ENCODE data around the gene ALG9.
A peak's percentile ranks its signal among the peaks of the same experiment; 100 is the strongest.

Gene ALG9

GRCh38 chr11:111870886-111871692 is at the start of gene ALG9 (continued):
- TF ChIP-seq PRDM2 (tag by site-specific recombination; IDR thresholded peaks at IDR 0.05; ENCODE audit: borderline replicate concordance) (no peak), ZNF138 (tag by site-specific recombination; IDR thresholded peaks at IDR 0.05; ENCODE audit: borderline replicate concordance) (no peak), ZNF626 (tag by site-specific recombination; IDR thresholded peaks at IDR 0.05) (no peak), ZBTB20 (tag by site-specific recombination; IDR thresholded peaks at IDR 0.05) (peak; percentile 59; the same call in 1 of the 2 replicates), ZNF302 (tag by site-specific recombination; IDR thresholded peaks at IDR 0.05; ENCODE audit: low read depth) (no peak), MYNN (tag by site-specific recombination; IDR thresholded peaks at IDR 0.05; ENCODE audit: borderline replicate concordance) (no peak), BCL11B (tag by site-specific recombination; IDR thresholded peaks at IDR 0.05; ENCODE audit: low read depth) (no peak), ZNF404 (tag by site-specific recombination; IDR thresholded peaks at IDR 0.05) (no peak), TCF7L2 (IDR thresholded peaks at IDR 0.05; ENCODE audit: borderline replicate concordance, low read depth, low read length) (peak; percentile 79), ZNF354C (tag by site-specific recombination; IDR thresholded peaks at IDR 0.05; ENCODE audit: borderline replicate concordance, low read depth) (no peak), ZNF513 (tag by site-specific recombination; IDR thresholded peaks at IDR 0.05) (no peak), MZF1 (tag by site-specific recombination; IDR thresholded peaks at IDR 0.05; ENCODE audit: borderline replicate concordance) (no peak), CTCF (tag by site-specific recombination; IDR thresholded peaks at IDR 0.05) (peak; percentile 44; the same call in 1 of the 2 replicates), ZNF654 (tag by site-specific recombination; IDR thresholded peaks at IDR 0.05; ENCODE audit: low read depth) (no peak), ZNF18 (tag by site-specific recombination; IDR thresholded peaks at IDR 0.05) (no peak), MEIS1 (CRISPR knock-in tag; IDR thresholded peaks at IDR 0.05; ENCODE audit: borderline replicate concordance) (no peak), PRDM6 (tag by site-specific recombination; IDR thresholded peaks at IDR 0.05) (no peak), YY1 (tag by site-specific recombination; IDR thresholded peaks at IDR 0.05) (peak; percentile 69), ZNF830 (tag by site-specific recombination; IDR thresholded peaks at IDR 0.05; ENCODE audit: low read depth) (no peak), ZSCAN23 (tag by site-specific recombination; IDR thresholded peaks at IDR 0.05) (no peak), ZNF785 (tag by site-specific recombination; IDR thresholded peaks at IDR 0.05) (no peak), ZNF19 (tag by site-specific recombination; IDR thresholded peaks at IDR 0.05; ENCODE audit: low read depth) (no peak), ZNF2 (tag by site-specific recombination; IDR thresholded peaks at IDR 0.05) (no peak), ZNF114 (tag by site-specific recombination; IDR thresholded peaks at IDR 0.05) (no peak), ZNF132 (tag by site-specific recombination; IDR thresholded peaks at IDR 0.05; ENCODE audit: borderline replicate concordance) (no peak), ZNF350 (tag by site-specific recombination; IDR thresholded peaks at IDR 0.05) (no peak), ZNF629 (tag by site-specific recombination; IDR thresholded peaks at IDR 0.05) (no peak), ZNF248 (tag by site-specific recombination; IDR thresholded peaks at IDR 0.05) (no peak)

Data from HEK293 (cell line).